GM19238 (cell line): ENCODE data around the gene MYO1B.

Source experiments
- DNase-seq: peaks from one replicate; pipeline ENCODE4 v3.0.0; 2011; ENCODE audit warnings: low spot score; ENCODE audit not compliant: insufficient read length

MYO1B gene

DNA sequence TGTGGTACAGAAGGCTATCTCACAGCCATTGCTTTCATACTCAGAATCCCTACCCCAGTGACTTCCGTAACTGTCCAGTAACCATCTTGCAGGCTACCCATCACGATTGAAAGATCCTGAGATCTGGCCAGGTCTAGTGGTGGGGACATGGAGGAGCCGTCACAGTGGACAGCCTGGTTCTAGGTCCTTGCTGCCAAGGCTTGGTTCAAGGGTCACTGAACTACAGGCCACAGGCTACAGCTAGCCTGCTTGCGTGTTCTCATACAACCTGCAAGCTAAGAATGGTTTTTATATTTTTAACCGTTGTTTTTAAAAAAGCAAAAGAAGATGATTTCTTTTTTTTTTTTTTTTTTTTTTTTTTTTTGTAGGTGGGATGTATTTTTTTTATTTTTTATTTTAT is 151.6 kb downstream of the MYO1B start:
- no peak for DNase-seq

GRCh38 chr2:191399601-191400000 is 154.4 kb downstream of the MYO1B start:
- DNase-seq, result no peak

DNA sequence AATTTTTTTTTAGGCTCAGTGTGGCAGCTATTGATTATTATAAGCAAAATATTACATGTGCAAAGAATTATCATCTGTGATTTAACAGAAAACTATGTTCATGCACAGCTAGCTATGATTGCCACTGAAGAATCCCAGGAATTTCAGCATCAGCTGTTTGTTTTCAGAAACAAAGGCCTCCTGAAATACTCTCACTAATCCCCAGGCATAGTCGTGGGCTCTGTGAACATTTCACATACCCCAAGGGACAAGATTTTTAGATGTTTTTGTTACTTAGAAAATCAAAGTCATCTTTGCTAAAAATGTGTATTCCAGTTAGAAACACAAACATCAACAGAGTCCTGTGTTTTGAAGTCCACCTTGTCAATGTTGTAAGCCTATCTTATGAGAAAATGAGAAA is 156.1 kb downstream of the MYO1B start:
- no peak for DNase-seq

DNA sequence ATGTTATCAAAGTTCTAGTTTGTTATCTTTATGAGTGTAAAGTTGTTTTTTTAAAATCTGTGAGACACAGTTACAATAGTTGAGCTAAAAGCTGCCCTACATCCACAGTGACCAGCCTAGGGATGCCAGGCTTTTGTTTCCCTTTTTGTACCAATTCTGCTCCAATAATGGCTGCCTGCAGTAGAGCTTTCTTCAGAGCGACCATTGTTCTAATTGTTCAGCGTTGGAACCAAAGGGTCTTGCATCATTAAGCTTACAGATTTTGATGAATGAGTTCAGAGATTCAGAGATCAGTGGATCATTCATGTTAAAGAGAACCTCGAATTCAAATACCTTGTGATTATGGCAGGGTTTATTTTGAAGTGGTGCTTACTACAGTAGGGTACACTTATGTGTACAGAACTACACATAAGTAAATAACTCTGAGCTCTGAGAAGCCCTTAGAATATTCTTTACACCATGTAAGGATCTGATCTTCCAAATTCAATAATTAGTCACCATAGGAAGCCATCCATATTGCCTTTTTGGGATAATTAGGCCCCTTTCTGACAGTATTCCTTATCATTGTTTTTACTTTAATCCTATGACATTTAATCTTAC is 157.9 kb downstream of the MYO1B start:
- DNase-seq, result no peak

- no peak for DNase-seq
Measured at GRCh38 chr2:191404568-191404991, 159.4 kb downstream of the MYO1B start.

DNA sequence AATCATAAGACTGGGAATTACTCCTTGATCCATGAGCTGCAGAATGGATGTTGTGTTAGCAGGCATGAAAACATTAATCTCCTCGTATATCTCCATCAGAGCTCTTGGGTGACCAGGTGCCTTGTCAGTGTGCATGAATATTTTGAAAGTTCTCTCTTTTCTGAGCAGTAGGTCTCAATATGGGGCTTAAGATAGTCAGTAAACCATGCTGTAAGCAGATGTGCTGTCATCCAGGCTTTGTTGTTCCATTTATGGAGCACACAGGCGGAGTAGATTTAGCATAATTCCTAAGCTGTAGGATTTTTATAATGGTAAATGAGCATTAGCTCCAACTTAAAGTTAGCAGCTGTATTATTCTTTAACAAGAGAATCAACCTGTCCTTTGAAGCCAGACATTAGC is 160.3 kb downstream of the MYO1B start:
- DNase-seq, result no peak

- no peak for DNase-seq
Measured at GRCh38 chr2:191410646-191411436, 165.6 kb downstream of the MYO1B start.

- no peak for DNase-seq
Measured at GRCh38 chr2:191411472-191411871, 166.3 kb downstream of the MYO1B start.

DNA sequence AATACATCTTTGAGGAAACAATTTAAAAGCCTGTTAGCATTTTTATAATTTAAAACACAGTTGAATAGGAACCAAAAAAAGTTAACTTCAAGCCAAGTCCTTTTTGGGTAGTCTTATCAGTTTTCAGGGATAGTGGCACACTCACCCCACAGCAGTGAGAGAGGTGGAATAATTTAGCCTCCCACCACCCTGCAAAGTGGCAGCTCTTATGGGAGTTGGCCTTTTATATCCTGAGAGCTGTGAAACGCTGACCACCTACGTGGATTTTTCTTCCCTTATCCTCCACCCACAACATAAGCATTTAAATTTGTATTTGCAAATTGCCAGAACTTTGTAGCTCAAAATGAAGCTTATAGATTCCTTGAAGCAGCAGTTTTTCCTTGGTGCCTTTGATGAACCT is 167.1 kb downstream of the MYO1B start:
- no peak for DNase-seq

- no peak for DNase-seq
Measured at GRCh38 chr2:191415101-191415500, 169.9 kb downstream of the MYO1B start.

DNA sequence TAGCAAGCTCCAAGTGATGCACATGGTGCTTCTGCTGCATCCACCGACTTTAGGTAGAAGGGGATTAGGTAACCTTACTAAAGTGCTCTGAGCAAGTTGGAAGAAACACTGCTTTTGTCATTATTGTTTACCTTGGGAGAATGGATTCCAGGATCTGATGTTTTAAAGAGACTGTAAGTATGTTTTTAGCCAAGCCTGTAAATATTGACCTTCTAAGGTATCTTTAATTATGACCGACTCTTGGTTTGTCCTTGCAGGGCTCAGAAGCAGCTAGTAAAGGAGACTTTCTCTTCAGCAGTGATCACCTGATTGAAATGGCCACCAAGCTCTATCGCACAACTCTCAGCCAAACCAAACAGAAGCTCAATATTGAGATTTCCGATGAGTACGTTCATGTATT is 170.7 kb downstream of the MYO1B start:
- no peak for DNase-seq

GRCh38 chr2:191417746-191418145 is 172.5 kb downstream of the MYO1B start:
- DNase-seq, result no peak

DNA sequence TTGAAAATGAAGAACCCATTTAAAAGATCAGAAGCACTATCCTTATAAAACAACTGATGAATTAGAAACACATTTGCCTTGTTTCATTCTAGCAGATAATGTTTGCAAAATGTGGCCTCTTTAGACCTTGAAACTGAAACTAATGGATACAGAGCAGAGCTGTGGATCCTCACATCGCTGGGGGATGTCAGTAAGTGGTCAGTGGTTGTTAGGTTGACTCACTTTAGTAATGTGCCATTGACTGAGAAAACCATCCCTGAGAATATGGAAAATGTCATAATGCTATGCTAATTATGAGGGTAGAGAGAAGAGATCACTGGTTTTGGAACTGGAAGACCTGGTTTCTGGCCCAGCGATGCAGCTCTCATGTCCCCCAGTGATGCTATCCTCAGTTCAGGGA is 176.7 kb downstream of the MYO1B start:
- DNase-seq, result no peak

DNA sequence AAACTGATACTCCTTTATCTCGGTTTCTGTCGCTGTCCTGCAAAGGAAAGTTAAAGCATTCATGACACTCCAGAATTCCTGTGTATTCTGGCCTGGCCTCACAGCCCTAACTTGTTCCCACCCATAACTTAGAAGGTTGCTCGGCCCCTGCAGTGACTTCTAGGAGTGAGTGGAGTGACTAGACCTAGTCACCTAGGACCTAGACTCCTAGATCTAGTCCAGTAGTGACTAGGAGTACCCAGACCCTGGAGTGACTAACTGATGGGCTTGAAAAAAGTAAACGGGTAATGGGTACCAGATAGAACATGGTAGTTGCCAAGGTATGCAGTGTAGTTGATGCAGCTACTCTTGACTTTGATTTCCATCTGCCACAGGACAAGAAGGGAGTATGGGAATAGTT is 181.8 kb downstream of the MYO1B start:
- no peak for DNase-seq

- no peak for DNase-seq
Measured at GRCh38 chr2:191428141-191428540, 182.9 kb downstream of the MYO1B start.

GRCh38 chr2:191430476-191430875 is 185.3 kb downstream of the MYO1B start:
- DNase-seq, result no peak

DNA sequence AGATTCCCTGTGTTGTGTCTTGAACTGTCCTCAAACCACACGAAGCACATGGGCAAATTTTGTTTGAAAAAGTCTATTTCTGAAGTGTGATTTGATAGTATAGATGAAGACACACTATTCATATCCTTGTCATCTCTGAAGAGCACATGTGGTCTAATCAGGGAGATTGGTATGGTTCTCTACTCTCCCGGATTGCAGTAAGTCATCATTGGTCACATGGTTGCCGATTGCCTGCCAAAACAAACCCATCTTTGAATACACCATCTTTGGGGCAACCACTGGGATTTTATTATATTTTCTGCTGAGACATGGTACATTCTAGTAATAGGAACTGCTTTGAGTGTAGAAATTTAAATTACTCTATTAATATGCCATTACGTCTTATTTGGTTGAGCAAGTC is 186.9 kb downstream of the MYO1B start:
- no peak for DNase-seq

DNA sequence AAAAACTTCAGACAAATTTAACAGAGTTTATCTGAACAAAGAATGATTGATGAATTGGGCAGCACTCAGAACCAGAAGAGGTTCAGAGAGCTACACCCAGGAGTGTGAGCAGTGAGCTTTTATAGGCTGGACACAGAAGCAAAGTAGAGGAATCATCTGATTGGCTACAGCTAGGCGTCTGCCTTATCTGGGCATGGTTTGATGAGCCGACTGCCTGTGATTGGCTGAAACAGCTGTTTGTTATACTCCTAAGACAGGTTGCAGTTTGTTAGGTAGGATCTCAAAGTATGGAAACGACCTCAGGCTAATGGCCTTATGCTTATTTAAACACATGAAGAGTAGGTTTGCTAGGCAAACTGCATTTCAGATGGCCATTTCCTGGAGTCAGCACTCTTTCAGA is 188.9 kb downstream of the MYO1B start:
- no peak for DNase-seq

- DNase-seq, result no peak
Measured at GRCh38 chr2:191435141-191435540, 189.9 kb downstream of the MYO1B start.

GRCh38 chr2:191436368-191437055 is 191.3 kb downstream of the MYO1B start:
- DNase-seq, result no peak

GRCh38 chr2:191439481-191439880 is 194.3 kb downstream of the MYO1B start:
- DNase-seq, result no peak

GRCh38 chr2:191441496-191442214 is 196.5 kb downstream of the MYO1B start:
- no peak for DNase-seq
